GM18873 (cell line): ENCODE results near the gene SYT8.

Experiments used
- ATAC-seq: cut with Tn5 transposase; IDR thresholded peaks from one replicate; pipeline ENCODE4 v1.9.1; 2021; ENCODE audit warnings: mild to moderate bottlenecking, moderate library complexity, moderate number of reproducible peaks; ENCODE audit not compliant: unreplicated experiment, low FRiP score

The SYT8 gene

DNA sequence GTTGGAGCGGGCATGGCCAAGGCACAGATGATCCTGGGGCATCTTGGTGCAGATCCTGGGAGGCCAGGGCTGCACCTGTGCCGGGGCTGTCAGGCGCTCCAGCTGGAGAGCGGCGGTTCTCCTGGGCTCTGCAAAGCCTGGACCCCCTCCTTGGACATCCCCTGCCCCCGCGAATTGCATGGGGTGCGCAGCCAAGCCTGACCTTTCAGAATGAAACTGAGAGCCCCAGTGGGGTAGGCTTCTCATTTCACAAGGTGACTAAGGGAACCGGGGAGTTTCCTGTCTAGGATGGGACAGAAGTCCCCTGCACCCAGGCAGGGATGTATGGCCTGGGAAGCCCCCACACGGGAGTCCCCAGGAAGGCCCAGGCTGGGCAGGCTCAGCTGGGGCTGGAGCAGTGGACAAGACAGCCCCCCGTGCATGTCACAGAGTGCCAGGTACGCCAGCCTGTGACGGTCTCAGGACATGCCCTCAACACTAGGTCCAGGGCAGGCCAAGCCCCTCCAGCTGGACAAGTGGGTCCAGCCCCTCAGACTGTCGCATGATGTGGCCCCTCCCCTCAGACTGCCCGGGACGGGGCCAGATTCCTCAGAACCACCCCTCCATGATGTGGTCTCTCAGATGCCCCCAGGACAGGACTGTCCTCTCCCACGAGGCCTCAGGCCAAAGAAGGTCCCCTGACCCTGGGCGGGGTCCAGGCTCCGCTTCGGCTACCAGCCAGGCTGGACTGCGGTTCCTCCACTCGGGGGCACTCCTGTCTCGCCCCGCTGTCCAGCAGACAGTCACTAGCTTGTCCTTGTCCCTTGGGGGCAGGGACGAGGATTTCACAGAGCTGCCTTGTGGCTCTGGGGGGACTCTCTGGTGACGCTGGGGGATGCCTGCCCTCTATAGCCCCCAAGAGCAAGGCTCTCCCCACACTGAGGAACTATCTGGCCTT is 20.4 kb downstream of the SYT8 start:
- peak; percentile 29 for ATAC-seq

DNA sequence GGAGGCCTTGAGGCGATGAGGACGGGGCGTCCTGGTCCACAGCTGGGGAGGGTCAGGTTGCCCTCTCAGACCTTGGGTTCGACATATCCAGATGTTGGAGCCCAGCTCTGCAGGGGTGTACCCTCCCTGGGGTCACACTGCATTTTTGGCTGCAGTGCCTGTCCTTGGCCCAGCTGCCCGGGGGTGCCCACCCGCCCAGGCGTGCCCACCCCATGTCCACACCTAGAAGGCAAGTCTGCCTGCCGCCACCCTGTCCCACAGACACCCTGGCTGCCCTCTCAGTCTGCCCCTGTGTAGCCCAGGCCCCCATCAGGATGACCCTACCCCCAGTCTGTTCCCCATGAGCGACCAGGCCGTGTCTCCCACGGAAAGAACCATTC is 21.1 kb downstream of the SYT8 start:
- ATAC-seq: no peak

DNA sequence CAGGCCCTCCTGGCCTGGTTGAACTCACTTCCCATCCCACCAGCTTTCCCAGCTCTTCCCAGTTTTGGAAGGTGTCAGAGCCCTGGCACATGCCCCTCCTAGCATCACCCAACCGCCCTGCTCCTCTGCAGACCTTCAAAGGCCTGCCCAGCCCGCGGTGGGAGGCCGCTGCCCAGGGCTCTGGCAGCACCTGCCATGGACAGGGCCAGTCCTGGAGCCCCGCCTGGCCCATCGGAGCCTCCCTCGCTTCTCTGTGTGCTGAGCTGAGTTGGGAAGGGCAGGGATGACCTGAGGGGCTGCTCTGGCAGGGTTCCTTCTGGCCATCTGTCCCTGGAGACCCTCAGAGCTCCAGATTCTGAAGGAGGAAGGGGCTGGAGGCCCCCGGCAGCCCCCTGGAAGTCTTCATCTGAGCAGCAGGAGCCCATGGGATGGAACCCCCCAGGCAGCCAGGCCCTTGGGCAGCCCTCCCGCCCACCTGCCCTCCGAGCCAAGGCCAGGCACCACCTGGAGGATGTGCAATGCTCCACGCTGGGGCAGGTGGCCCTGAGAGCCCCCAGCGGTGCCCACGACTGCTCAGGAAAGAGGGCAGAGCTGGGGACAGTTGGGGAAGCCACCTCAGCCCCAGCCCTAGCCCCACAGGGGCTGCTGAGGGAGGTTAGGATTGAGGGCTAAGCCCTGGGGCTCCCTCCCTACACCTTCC is 21.7 kb downstream of the SYT8 start:
- ATAC-seq: no peak

DNA sequence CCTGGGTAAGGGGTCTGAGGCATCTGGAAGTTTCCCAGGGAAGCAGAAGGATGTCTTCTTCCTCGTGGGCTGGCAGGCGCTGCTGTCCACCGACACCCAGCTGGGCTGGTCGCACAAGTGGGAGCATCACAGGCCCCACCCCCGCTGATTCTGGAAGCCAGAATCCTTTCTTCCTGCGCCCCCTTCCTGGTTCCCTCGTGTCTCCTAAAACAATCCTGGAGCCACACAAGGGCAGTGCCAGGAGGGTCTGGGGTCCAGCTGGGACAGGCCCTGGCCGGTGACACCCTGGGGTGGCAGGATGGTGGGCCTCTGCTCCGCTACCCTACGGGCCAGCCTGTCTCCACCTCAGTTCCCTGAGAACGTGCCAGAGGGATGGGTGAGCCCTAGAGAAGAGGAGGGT is 22.3 kb downstream of the SYT8 start:
- no peak for ATAC-seq

DNA sequence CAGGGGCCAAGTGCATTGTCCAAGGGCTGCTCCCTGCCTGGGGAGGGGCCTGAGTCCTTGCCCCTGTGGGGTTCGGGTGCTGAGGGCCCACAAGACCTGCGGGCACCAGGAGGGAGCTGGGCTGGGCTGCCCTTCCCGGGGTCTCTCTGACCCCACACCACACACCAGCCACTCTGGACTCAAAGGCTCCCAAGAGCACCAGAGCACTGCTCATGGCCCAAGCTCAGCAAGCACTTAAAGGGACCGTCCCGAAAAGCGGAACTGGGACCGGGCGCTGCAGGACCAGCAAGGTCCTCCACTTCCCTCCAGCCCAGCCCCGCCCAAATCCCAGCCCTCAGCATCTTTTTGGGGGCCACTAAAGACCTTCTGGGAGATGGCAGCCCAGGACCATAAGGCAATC is 23.4 kb downstream of the SYT8 start:
- ATAC-seq: no peak

DNA sequence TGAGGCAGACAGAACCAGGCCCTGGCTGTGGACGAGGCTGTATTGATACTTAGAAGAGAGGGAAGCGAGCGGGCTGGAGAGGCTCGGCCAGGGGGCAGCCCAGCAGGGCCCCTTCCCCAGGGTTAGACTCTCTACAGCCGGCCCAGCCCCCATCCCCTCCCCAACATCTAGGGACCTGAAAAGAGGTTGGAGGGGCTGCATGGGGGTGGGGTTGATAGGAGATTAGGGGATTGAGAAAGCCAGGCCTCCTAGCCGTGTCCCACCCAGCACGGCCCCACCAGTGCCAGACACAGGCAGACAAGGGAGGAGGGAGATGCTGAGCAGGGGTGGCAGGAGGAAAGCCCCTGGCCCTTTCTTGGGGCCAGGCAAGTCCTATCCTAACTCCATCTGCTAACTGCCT is 23.8 kb downstream of the SYT8 start:
- no peak for ATAC-seq

DNA sequence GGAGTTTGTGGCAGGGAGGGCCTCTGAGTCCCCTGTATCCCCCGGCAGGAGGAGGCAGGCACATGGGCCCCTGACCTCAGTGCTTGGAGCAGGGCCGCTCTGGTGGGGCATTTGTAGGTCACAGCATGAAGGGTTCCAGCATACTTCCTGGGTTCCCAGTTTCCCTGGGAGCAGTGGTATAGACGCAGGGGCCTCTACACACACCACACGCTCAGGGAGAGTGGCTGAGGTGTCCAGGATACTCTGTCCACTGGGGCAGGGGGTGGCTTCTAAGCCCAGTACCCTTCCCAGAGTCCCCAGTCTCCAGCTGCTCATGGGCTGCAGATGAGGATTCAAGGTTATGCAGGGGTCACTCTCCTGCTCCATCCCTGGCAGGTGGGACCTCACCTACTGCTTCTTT is 24.2 kb downstream of the SYT8 start:
- ATAC-seq: no peak

DNA sequence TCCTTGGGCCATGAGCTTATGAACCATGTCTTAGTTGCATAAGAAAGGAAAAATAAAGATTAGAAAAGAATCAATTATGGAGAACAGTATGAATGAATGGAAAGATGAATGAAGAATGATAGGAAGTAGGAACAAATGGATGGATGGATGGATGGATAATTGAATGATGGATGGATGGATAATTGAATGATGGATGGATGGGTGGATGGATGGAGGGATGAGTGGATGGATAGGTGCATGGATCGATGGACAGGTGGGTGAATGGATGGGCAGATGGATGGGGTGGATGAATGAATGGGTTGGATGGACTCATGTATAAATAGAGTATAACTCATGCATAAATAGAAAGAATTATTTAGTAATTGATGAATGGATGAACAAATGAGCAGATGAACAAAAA is 25.3 kb downstream of the SYT8 start:
- no peak for ATAC-seq

DNA sequence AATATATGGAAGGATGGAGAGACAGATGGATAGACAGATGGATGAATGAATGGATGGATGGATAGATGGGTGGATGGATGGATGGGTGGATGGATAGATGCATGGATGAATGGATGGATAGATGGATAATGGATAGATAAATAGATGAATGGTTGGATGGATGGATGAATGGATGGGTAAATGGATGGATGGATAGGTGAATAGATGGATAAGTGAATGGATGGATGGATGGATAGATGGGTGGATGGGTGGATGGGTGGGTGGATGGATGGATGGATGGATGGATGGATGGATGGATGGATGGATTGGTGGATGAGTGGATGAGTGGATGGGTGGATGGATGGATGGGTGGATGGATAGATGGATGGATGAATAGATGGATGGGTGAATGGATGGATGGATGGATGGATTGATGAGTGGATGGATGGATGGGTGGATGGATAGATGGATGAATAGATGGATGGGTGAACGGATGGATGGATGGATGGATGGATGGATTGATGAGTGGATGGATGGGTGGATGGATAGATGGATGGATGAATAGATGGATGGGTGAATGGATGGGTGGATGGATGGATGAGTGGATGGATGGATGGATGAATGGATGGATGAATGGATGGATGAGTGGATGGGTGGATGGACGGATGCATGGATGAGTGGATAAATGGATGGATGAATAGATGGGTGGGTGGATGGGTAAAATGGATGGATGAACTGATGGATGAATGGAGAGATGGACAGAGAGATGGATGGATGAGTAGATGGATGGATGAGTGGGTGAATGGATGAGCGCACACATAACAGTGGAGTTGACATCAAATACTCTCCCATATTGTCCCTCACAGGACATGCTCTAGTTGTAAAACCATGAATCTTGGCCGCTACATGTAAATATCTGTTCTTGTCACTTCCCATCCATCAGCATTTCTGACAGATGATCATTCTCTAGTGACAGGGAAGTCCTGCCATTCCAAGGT is 26.9 kb downstream of the SYT8 start:
- ATAC-seq: no peak

DNA sequence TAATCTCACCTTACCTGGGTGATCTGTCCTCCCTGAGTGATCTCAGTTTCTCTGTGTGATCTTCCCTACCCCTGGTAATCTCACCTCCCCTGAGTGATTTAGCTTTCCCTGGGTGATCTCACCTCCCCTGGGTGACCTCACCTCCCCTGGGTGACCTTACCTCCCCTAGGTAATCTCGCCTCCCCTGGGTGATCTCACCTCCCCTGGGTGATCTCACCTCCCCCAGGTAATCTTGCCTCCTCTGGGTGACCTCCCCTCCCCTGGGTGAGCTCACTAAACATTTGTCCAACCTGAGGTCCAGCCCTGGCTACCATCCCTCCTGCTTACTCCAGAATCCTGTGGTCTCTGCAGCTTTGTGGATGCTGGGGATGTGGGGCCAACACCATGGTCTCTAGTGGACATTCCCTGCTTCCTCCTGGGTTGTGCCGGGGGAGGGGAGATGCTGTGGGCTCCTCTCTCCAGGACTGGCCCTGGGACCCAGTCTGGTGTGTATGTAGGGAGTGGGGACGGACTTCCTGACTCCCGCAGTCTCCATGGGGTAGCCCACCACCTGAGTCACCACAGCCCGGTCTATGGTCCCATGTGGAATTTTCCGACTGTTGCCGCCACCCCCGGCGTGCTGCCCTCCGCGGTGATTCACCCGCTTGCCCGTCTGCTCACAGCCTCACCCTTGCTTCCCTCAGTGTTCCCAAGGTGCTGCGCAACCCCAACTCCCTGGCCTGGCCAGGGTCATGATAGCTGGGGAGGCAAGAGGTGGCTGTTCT is 28.0 kb downstream of the SYT8 start:
- ATAC-seq: no peak

DNA sequence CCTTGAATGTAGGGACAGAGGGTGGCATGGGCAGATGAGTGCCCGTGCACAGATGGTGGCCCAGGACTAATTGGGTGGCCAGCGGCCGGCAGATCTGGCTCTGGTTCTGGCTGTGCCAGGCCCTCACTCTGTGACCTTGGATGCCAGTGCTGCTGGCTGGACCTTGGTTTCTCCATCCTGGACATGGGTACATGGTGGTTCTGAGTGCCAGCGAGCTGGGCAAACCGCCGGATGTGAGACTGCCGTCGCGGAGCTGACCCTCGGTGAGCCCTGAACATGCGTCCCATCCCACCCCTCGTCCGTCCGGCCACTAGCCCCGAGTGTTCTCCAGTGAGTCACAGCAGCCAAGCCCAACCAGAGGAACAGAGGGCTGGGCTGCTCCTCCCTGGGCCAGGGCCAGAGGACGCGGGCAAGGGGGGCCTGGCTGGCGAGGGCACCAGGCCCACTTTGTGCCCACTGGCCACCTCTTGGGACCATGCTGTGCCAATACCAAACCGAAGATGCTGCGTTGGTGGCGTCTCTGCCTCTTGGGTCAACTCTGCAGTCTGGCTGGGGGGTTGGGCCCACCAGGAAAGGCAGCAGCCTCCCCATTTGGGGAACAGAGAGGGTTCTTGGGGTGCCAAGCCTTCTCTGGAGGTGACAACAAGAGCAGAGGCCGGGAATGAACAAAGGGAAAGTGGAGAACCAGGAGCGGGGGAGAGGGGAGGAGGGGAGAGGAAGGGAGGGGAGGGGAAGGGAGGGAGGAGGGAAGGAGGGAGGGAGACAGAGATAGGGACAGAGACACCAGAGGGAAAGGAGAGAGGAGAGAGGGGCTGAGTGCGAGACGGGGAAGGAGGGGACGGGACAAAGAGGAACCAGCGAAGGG is 28.8 kb downstream of the SYT8 start:
- ATAC-seq: no peak

DNA sequence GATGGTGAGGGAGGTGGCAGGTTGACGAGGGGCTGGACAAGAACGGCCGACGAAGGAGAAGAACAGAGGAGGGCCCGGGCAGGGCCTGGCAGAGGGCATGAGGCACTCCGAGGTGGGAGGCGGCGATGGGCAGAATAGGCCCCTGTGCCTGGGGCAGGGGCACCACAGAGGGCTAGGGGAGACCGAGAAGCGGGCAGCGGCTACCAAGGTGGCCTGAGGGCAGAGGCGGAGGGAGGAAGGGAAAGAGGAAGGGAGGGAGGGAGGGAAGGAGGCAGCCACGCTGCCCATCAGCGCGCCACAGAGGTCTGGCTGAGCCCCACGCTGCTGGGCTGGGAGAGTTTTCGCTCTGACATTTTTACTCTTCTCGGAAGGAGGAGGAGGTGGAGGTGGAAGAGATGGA is 29.4 kb downstream of the SYT8 start:
- no peak for ATAC-seq

DNA sequence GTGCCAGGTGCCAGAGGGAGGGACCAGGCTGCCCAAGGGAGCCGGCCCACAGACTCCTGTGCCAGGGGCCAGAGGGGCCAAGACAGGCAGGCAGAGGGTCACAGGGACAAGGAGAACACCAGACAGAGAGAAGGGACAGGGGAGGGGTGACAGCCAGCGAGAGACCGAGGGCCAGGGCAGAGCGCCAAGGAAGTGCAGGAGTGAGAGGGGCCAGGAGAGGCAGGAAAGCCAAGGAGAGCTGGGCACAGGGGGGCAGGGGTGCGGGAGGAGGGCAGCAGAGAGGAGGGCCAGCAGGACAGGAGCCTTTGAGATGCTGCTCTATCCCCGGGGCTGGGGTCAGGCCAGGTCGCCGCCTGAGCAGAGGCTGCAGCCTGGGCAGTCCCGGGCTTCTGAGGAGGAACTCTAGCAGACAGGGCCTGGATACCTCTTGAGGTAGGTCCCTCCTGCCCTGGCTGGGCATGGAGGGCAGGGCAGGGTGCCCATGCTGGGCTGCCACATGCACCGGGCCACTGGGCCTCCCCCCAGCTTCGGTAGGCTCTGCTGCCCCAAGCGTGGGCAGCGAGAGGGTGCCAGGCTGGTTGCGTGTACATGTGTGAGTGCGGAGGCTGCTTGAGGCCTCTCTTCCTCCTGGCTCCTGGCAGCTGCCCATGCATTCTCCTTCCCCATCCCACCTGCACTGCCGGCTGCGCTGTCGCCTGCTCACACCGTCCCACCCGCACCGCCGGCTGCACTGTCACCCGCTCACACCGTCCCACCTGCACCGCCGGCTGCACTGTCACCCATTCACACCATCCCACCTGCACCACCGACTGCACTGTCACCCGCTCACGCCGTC is 30.3 kb downstream of the SYT8 start:
- ATAC-seq: no peak

DNA sequence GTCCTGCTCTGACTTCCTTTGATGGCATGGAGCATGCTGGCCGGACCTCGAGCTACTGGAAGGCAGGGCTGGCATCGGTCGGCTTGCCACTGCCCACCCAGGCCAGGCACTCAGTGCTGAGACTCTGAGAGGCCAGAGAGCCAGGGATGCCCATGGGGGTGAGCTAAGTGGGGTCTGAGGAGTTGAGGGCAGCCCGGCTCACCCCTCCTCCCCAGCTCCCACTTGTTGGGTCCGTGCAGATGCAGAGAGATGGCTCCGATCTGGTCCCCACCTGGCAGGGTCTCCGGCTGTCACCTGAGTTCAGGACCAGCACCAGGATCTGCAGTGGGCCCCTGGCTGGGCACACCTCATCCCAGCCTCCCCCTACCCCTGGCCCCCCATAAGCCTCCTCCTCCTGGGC is 31.4 kb downstream of the SYT8 start:
- ATAC-seq: no peak

DNA sequence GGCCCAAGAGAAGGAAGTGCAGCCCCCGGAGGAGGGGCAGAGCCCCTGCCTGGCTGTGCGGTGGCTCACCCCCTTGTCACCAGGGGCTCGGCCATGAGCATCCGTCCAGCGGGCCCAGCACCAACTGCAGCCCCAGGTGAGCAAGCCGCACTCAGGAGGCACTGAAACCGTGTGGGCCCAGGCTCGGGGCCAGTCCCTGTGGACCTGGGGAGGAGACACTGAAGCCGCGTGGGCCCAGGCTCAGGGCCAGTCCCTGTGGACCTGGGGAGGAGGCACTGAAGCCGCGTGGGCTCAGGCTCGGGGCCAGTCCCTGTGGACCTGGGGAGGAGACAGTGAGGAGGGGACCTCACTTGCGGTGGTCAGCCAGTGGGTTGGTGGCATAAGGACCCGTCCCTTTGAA is 32.0 kb downstream of the SYT8 start:
- no peak for ATAC-seq

DNA sequence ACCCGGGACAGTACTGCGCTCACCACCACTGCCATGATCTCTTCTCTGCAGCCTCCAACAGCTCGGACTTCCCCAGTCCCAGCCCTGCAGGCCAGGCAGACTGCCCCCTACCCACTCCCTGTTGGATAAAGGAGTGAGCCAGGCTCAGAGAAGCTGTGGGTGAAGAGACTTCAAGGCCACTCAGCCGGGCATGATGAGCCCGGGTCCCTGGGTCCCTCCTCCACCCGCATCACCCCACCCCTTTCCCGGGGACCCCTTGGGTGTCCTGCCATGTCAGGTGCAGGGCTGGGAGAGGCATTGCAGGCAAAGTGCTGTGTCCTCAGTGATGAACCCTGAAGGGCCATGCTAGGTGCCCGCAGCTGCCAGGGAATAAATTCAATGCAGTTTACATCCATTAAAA is 32.6 kb downstream of the SYT8 start:
- no peak for ATAC-seq

DNA sequence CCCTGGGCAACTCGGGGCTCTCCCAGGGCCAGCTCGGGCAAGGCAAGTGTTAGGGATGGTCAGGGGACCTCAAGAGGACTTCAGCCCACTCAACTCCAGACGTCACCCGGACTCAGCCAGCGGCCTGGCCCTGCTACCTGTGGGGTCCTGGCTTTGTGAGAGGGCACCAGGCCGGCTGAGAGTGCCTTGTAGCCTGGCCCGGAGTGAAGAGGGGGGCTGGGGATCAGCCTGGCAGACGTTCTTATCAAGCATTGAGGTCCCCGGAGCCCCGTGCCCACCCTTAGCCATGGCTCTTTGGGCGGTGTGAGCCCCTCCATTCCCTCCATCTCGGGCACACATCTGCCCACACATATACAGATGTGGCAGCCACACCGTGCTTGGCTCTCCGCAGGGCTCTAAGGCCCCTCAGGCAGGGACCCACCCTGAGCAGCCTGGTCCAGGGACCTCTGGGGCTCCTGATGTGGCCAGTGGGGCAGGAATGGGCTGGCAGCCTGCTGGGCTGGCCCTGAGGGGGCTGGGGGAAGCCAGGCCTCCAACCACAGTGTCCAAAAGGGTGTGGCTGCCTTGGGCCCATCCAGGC is 33.4 kb downstream of the SYT8 start:
- no peak for ATAC-seq
